ENCODE data around the gene TMEM86B.

Gene TMEM86B

DNA sequence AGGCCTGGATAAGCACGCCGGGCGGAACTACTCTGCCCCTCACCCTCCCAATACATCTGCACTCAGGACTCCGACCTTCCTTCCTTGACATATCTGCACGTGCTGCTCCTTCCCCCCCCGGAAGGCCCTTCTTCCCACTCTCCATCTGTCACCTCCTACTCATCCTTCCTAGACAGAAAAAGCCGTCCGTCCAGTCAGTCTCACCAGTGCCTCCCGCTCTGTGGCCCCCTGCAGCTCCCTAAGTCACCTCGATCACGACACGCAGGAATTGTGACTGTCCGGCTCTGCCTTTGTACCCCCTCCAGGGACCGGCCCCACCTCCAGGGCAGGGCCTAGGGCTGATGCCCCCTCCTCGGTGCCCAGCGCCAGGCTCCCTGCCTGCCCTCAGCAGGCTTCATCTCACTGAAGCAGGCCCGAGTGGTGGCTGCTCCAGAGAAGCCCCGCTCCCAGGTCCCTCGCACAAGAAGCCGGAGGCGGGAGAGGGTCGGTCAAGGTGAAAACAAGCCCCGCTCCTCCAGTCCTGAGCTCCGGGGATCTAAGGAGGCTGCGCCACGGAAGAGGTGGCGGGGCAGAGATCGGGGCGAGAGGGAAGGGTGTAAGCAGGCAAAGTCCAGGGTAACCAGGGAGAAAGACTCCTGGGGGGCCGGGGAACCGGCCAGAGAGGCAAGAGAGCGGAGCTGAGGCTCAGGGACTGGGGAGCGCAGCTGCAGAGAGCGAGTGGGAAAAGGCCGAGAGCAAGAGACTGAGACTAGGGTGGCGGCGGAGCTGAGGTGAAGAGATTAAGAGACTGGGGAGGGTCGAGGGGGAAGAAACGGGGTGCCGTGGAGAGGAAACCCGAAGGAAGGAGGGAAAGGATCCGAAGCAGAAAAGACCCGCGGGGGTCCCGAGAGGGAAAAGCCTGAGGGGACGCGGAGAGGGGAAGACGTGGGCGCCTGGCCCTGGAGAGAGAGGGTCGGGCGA, 29.2 kb upstream of the TMEM86B start:
- no peak for DNase-seq (ENCODE audit: low read depth)

DNA sequence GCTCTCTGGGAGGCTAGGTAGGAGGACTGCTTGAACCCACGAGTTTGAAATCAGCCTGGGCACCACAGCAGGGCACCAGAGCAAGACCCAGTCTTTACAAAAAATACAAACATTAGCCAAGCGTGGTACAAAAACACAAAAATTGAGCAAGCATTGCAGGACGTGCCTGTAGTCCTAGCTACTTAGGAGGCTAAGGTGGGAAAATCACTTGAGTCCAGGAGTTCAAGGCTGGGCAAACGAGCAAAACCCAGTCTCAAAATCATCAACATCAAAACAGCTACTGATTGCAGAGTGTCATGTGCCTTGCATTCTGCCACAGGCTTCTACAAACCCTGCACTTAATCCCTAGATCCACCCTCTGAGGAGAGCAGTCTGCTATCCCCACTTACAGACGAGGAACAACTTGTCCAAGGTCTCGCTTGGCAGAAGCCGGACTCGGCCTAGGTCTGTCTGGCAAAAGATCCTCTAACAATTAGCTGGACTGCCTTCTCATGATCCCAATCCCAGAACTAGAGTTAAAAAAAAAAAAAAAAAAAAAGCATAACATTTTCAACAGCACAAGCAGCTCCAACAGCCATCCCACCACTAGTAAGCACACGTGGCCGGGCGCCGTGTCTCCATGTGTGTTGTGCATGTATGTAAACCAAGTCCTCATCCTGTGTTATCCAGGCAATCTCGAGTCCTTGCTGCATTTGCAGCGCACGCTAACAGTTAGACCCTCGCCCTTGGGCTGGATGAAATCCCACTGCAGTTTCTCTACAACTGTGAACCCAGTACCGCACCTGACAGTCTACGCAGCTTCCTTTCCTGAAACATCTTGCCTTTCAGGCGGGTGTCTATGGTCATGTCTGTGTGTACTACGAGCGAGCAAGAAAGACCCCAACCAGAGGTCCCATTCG, 28.2 kb upstream of the TMEM86B start:
- no peak for DNase-seq (ENCODE audit: low read depth)

DNA sequence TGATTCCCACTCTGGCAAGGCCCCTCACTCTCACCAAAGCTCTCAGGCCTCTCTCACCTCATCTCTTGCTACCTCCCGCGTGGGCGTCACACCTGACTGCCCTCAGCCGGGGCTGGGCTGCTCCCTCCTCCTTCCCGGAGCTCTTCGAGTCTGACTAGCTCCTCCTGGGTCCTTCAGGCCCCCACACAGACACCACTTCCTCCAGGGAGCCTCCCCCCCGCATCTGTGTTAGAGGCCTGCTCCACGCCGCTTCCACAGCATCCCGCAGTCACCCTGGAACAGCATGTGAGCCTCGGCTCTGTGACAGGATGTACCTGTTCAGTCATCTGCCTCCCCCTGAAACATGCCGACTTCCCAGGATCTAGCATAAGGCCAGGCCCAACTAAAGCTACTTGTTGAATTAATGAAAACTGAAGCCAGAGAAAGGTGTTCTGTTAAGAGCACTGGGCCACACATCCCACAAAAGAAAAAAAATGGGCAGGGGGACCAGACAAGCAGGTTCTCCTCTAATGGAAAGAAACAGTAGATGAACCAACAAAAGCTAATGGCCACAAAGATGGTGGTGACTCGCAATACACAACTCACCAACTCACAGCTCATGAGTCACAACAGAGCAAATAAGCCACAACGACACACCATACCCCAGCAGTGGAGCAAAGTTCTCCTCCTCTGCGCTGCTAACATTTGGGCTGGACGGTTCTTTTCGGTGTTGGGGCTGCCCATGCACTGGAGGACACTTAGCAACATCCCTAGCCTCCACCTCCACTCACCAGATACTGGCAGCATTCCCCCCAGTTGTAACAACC, 27.3 kb upstream of the TMEM86B start:
- peak; percentile 51 for DNase-seq (ENCODE audit: low read depth)

DNA sequence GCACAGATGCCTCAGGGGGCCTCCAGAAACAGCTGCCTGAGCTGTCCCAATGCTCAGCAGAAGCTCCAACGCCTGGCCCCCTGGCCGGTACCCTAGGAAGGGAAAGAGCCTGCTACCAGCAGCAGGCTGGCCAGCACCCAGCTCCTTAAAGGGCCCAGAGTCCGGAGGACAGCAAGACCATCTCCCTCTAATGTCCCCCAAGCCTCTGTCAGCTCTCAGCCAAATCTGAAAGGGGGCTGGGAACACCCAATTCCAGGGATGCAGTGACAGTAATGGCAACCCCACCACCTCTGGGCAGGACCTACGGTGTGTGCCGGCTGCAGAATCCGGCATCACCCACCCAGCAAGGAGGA, 26.0 kb upstream of the TMEM86B start:
- no peak for DNase-seq (ENCODE audit: low read depth)

DNA sequence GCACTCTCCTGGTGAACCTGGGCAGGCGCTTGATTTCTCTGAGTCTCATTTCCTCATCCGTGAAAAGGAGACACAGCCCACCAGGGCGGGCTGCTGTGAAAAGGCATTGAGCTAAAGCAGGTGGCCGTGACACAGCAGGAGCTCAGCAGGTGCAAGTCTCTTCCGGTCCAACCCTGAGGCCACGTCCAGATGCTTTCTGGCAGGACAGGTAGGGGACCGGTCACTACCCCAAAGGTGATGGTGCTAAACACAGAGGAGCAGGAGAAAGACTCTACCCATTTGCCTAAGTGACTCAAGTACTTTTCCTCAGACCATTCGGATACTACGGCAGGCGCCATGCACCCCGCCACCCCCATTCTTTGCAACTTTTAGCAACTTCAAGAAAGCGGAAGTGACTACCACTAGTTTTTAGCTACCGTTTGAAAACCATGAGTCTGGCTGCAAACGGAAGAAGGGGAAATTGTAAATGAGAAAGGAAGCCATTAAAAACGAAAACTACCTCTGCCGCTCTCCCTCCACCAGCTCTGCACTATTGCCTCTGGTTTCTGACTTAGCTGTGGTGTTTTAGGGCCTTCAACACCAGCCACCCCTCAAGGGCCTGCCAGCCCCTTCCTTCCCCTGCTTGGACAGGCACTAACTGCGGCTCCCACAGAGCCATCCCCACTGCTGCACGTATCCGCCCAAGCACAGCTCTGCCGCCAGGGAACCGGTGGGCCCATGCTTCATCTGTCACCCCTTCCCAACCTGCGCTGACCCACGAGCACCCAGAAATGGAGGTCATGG, 25.5 kb upstream of the TMEM86B start:
- DNase-seq (ENCODE audit: low read depth): no peak

DNA sequence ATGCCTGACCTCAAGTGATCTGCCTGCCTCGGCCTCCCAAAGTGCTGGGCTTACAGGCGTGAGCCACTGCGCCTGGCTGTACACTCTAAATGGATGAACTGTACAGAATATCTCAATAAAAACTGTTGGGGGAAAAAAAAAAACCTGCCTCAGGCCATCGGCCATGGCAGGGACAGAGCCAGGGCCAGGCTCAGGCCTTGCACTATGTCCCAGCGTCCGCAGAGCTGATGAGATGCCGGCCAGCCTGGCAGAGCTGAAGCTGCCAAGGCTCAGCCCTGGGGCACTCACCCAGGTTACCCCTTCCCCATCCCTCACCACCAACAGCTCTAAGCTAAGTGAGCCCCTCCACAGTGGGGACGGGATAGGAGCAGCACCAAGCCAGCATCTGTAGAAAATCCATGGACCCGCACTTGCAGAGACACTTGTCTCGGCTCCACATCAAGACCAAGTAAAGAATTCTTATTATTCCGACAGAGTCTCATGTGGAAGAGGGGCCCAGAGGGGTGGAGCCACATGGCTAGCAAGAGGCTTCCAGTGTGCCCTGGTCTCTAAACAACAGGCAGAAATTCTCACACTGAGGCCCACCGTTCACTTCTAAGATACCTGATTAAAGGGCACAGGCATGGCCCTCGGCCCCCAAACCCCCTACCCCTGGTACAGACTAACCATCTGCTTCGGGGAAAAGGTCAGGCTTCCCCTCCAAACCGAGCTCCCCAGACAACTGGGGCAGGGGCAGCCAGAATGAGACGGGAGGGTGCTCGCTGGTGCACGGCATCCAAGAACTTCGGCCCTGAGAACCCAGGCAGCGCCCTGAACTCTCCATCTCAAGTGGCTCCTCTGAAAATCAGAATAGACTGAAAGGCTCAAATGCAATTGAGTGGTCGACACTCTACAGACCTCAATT, 24.4 kb upstream of the TMEM86B start:
- no peak for DNase-seq (ENCODE audit: low read depth)

DNA sequence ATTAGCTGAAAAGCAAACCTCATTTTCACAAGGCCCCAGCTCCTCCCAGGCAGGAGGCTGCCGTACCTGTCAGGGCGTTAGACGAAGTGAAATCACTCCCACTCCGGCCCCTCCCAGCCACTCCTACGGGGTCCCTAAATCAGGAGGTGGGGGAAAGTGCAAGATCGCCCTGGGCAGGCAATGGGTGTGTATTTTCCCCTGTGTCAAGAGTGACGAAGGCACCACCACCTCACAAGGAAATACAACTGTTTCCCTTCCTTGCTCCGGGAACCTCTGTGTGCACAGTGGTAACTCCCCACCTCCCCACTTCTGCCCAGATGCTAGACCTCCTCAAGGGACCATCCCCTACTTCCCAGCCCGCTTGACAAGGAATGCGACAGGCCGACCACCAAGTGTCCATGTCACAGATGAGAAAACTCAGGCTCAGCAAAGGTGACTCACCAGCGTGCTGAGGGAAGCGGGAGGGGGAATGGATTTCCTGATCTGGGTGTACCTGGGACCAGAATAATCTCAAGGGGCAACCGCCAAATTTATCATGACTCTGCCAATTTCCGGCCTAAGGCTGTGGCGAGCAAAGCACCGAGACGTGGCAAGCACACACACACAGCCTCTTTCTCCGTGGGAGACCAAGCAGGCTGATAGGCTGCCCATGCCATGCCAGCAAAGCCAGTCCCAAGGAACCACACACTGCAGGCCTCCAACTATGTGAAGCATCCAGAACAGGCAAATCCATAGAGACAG, 22.9 kb upstream of the TMEM86B start:
- DNase-seq (ENCODE audit: low read depth): no peak

DNA sequence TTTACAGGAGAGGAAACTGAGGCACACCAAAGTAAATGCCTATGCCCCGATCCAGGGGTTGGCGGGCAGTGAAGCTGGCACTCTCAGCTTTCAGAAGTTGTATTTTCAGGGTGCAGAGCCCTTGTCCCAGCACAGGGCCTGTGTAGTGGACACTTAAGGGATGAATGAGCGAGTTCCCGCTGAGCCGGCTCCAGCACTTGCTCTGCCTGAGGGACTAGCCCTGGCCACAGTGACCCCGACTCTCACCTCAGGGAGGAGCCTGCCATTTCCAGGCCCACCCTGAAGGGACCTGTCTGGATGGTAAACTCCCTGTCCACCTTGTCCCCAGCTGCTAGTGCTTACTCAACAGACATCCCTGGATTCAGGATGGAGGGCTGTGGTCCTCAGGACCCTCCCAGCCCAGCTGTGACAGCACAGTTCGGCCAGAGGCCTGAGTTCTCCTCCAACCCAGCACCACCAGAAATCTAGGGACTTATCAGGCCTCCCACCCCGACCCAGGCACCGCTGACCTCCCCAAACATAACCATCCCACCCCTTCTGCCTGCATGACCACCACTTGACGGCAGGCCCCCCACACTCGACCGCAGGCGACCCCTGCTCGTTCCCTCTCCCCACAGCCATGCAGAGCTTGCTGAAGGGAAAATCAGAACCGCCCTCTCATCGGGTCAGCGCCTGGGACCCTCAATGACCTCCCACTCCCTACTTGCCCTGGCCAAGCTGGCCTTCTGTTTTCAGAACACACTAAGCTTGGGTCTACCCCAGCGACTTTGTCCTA, 21.9 kb upstream of the TMEM86B start:
- DNase-seq (ENCODE audit: low read depth): no peak

DNA sequence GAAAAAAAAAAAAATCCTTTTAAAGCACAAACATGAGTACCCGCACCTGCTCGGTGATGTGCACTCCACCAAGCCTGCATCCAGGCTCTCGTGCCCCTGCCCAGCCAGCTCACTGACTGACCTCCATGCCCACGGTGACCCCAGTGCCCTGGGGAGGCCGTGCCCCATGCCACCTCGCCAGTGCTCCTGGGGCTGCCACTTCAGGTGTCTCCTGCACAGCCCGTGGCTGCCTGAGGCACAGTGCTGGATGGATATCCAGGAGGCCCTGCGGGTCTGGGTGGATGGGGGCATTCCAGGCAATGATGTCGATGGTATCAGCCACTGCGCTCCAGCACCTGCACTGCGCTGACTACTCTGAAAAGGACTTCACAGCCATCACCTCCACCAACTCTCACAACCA, 21.3 kb upstream of the TMEM86B start:
- no peak for DNase-seq (ENCODE audit: low read depth)

DNA sequence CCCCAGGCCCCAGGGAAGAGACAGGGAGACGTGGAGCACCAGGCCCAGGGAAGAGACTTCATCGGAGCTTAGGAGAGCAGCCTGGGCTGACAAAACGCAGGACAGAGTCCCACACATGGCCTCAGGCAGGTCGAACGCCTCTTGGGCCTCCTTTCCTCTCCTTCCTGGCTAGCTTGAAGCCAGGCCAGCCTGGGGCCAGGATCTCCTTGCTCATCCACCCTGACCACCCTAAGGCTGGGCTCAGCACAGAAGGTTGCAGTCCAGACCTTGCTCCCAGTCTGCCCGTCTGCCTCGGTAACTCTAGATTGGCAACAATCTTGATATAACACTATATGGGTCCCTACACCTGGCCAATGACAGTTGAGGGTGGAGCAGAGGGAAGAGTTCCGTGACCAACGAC, 20.1 kb upstream of the TMEM86B start:
- DNase-seq (ENCODE audit: low read depth): no peak

DNA sequence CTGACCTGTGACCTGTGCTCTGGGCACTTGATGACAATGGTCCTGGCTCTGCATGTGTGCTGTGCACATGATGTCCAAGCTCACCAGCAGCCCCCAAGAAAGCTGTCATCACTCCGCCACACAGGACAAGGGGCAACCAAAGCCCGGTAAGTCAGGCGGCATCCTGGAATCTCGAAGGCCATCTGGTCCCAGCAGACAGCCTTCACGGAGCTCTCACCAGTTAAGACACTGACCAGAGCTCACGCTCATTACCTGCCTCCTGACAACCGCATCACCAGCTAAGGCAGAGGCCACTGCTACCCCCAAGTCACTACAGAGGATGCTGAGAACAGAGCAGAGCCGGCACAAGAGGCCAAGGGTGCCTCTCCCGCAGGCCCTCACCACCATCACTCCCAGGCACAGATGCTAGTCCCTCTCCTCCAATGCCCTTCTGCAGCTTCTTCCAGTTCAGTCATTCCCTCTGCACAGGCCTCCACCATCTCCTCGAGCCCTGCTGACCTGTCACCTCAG, 19.7 kb upstream of the TMEM86B start:
- no peak for DNase-seq (ENCODE audit: low read depth)

DNA sequence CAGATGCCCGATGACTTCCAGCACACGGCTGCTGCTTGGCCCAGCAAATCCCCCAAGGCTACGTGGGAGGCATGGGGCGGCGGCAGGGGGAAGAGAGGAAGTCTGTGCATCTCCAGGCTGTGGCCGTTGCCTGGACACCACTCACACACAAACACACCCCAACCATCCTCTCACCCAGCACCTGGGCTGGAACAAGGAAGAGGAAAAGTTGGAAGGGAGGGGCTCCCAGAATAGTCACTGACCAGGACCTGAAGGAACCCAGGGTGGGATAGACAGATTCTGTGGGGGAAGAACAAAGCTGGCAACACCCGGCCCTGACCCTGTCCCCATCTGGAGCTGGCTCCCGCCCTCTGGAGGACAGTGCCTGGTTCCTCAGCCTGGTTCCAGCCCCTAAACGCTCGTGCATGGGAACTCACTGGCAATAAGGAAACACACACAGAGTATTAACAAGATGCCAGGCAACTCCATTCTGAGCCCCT, 19.1 kb upstream of the TMEM86B start:
- DNase-seq (ENCODE audit: low read depth): no peak

DNA sequence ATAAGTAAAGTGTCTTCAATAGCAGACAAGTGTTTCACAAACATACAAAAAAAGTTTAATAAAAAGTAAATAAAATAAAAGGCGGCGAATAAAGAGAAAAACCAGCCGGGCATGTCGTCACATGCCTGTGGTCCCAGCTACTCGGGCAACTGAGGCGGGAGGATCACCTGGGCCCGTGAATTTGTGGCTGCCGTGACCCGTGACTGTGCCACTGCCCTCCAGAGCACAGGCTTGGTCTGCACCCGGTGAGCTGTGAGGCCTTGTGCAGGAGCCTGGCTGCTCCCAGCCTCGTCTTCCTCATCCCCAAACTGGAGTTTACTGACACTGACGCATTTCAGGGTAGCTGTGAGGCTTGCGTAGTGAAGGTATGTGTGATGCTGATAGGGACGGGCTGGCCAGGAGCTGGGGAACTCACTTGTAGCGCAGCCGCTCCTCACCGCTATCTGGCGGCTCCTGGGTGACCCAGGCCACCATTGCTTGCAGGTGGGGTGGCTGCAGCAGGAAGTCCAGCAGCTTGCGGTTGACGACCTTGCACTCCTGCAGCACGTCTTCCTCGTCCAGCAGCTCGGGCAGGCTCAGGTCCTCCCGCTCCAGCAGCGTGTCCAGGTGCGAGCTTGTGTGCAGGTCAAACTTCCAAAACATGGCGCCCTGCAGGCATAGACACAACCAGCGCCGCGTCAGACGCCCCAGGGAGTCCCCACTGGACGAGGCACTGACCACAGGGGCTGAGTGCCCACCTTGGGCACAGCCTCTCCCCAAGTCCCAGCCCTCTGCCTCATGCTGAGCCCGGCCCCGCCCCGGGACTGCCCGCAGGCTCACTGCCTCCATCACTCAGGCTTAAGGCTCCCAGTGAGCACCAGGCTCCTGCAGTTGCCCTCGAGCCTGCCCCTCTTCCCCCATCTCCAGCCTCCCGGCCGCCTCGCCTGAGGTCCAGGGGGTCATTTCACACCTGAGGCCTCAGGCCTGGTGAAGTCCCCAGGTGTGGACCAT, 18.2 kb upstream of the TMEM86B start:
- DNase-seq (ENCODE audit: low read depth): no peak

DNA sequence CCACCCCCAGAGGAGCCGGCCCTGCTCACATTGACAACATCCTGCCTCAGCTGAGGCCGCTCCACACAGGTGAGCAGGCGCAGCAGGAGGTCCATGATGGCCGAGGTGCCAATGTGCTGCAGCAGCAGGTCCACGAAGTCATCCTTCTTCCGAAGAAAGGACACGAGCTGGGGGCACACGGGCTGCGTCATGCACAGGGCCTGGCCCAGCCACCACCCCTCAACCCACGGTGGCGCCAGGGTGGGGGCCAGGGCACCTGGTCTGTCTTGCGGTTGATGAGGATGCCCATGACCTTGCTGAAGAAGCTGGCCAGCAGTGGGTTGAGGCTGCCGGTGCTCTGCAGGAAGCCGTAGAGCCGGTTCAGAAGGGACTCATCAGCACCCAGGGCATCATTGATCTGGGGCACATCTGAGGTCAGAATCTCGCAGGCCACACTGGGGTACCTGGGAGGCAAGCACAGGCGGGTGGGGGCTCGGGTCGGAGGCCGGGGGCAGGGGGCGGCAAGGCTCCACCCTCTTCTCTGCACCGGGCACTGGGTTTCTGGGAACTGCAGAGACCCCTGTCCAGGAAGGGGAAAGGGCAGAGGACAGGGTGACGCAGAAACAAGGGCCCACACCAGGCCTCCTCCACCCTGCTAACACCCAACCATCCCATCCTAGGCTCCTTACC, 16.8 kb upstream of the TMEM86B start:
- no peak for DNase-seq (ENCODE audit: low read depth)

DNA sequence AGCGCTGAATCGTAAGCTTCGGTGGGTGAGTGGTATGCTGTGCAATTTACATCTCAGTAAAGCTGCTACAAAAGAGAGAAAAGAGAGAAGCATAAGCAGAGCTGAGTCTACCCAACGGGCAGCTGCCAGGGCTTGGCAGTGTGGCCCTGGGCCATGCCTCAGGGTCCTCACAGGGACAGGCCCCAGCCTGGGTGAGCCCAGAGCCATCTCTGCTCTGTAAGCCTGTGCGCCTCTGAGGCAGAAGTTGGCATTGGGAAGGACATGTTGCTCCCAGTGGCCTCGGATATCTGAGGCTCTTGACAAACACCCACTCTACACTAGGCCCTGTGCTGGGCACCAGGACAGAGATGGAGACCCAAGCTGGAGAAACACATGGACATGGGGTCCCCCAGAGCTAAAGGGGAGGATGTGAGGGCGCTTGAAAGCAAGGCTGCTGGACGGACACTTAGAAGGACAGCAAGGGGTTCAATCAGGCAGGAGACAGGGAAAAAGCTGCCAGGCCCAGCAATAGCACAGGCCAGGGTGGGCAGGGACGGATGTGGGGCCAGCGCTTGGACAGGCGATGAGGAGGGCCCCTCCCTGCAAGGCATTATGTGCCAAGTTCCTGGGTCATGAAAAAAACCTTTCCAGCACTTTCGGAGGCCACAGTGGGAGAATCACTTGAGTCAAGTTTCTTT, 15.6 kb upstream of the TMEM86B start:
- no peak for DNase-seq (ENCODE audit: low read depth)

DNA sequence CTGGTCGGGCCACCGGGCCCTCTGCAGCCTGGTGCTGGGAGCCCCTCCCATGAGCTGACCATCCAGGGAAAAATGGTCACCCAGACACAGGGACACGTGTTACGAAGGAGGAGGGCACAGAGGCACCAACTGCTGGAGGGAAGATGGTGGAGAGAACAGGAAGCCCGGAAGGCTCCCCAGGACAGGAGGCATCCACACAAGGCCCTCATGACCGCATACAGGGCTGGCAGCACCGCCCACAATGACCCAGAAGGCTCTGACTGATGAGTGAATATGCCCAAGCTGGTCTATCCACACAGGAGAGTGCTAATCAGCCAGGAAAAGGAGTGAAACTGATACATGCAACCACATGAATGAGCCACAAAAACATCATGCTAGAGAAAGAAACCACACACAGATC, 14.0 kb upstream of the TMEM86B start:
- no peak for DNase-seq (ENCODE audit: low read depth)
